ENCODE data around the gene ACTR5.

- TF ChIP-seq CTCF (IDR thresholded peaks at IDR 0.05; ENCODE audit: borderline replicate concordance, extremely low read depth, low read length, poor library complexity, severe bottlenecking) = no peak
- no peak for TF ChIP-seq EZH2 (IDR thresholded peaks at IDR 0.05; ENCODE audit: borderline replicate concordance, low read depth, low read length, severe bottlenecking)
These were observed 58.8 kb downstream of the ACTR5 start for GRCh38 chr20:38806855-38807655.
